ENCODE data around the gene CCDC187.

CCDC187 gene

GRCh38 chr9:136211441-136212344 is 92.2 kb downstream of the CCDC187 start:
- no peaks in the 10 kb centered on the region for H3K9me3 Mint-ChIP-seq
- no peaks in the 10 kb centered on the region for H3K4me1 Mint-ChIP-seq
- ATAC-seq (no peak), DNase-seq (no peak)
- no peak overlapping the region for H3K4me3 Mint-ChIP-seq
- no peak overlapping the region for H3K27ac Mint-ChIP-seq
- H3K27me3 Mint-ChIP-seq, result no peaks in the 10 kb centered on the region

DNA sequence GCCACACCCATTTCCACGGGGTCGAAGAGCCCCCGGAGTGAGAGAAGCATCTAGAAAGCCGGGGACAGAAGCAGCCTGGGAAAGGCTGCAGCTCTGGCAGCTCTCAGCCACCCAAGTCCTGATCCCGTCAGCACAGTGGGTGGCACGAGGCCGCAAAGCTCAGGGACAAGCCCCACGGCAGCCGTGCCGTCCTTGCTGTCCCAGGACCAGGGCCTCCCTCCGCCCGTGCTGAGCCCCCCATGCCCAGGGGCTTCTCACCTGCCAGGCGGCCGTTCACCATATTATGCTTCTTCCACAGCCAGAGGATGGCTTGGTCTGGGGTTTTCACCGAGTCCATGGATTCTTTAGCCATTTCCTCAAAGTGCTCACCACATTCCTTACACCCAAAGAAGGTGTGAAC is 92.9 kb downstream of the CCDC187 start:
- ATAC-seq (no peak), DNase-seq (no peak)
- no peak overlapping the region for H3K4me3 Mint-ChIP-seq
- H3K27ac Mint-ChIP-seq, result peak overlapping the region in 1 of 2 donors; percentile 15
- H3K9me3 Mint-ChIP-seq, result no peaks in the 10 kb centered on the region
- H3K27me3 Mint-ChIP-seq, result peaks cover 4% of the 10 kb centered on the region
- no peaks in the 10 kb centered on the region for H3K4me1 Mint-ChIP-seq

- Mint-ChIP-seq H3K9me3 (no peaks in the 10 kb centered on the region), H3K4me3 (no peak overlapping the region), H3K4me1 (no peaks in the 10 kb centered on the region), H3K27me3 (peaks cover 10% of the 10 kb centered on the region), H3K27ac (no peak overlapping the region)
- DNase-seq, result no peak
- no peak for ATAC-seq
Observed at GRCh38 chr9:136210276-136210675, 93.6 kb downstream of the CCDC187 start.

GRCh38 chr9:136209786-136210185 is 94.1 kb downstream of the CCDC187 start:
- Mint-ChIP-seq H3K4me1 (no peaks in the 10 kb centered on the region), H3K27ac (no peak overlapping the region)

DNA sequence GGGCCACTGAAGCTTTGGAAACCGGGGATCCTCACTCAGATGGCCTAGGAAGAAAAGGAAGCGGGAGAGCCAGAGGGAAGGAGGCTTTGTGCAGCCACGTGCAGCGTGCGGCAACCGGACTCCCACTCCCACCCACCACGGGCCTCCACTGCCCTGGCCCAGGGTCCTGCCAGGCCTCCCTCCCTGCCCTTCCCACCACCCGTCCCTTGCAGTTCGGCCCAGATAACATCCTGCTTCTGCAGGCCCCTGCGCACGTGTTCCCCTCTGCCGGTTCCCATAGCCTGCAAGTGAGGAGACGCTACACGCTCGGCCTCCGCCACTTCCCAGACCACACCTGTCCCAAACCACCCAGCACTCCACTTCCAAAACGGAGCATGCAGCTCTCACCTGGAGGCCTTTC is 94.7 kb downstream of the CCDC187 start:
- ATAC-seq, result no peak

More at GRCh38 chr9:136209786-136210185, 94.1 kb downstream of the CCDC187 start:
- DNase-seq (no peak), ATAC-seq (no peak)
- no peak overlapping the region for H3K4me3 Mint-ChIP-seq
- H3K27me3 Mint-ChIP-seq, result peaks cover 15% of the 10 kb centered on the region
- no peaks in the 10 kb centered on the region for H3K9me3 Mint-ChIP-seq

DNA sequence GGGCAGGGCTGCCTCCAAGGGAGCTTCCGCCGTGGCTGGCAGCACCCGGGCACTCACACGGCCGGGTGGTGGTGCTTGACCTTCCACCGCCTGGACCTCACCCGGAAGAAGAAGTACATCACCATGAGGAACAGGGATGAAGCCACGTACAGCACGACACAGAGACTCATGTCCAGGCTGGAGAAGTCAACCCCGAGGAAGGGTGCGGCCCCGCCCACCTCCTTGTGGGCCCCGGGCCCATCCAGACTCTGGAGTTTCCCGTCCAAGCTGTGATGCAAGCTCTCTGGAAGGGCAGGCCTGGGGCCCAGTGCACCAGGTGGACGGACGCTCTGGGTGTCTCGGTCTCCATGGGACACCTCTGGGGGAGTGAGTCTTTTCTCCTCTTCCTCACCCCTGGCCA is 95.2 kb downstream of the CCDC187 start:
- peaks cover 26% of the 10 kb centered on the region for H3K27me3 Mint-ChIP-seq
- H3K27ac Mint-ChIP-seq, result no peak overlapping the region
- no peaks in the 10 kb centered on the region for H3K9me3 Mint-ChIP-seq
- H3K4me1 Mint-ChIP-seq, result peaks cover 1% of the 10 kb centered on the region
- DNase-seq (no peak), ATAC-seq (no peak)
- no peak overlapping the region for H3K4me3 Mint-ChIP-seq

More for the DNA sequence above, 94.7 kb downstream of the CCDC187 start:
- no peak overlapping the region for H3K27ac Mint-ChIP-seq
- no peaks in the 10 kb centered on the region for H3K4me1 Mint-ChIP-seq
- H3K4me3 Mint-ChIP-seq, result no peak overlapping the region
- peaks cover 21% of the 10 kb centered on the region for H3K27me3 Mint-ChIP-seq
- H3K9me3 Mint-ChIP-seq, result no peaks in the 10 kb centered on the region
- DNase-seq, result no peak

DNA sequence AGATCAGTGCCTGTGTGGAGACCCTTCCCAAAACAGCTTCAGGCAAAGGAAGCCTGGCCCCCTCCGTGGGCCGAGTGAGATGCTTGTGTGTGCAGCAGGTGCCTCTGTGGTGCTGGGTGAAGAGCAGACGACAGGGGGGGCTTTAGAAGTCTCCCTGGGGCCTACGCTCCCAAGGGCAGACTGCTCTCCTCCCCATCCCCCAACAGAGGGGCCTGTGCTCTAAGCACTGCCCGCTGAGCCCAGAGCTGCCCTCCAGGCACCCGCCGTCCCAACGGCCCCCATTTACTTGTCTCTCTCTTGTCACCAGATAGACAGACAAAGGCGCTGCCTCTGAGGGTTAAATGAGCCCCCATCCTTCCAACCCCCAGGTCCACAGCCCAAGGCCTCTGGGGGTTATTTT is 96.3 kb downstream of the CCDC187 start:
- no peak for ATAC-seq
- DNase-seq, result no peak
- Mint-ChIP-seq H3K4me3 (no peak overlapping the region), H3K9me3 (no peaks in the 10 kb centered on the region), H3K4me1 (peaks cover 6% of the 10 kb centered on the region), H3K27me3 (peaks cover 37% of the 10 kb centered on the region), H3K27ac (no peak overlapping the region)

DNA sequence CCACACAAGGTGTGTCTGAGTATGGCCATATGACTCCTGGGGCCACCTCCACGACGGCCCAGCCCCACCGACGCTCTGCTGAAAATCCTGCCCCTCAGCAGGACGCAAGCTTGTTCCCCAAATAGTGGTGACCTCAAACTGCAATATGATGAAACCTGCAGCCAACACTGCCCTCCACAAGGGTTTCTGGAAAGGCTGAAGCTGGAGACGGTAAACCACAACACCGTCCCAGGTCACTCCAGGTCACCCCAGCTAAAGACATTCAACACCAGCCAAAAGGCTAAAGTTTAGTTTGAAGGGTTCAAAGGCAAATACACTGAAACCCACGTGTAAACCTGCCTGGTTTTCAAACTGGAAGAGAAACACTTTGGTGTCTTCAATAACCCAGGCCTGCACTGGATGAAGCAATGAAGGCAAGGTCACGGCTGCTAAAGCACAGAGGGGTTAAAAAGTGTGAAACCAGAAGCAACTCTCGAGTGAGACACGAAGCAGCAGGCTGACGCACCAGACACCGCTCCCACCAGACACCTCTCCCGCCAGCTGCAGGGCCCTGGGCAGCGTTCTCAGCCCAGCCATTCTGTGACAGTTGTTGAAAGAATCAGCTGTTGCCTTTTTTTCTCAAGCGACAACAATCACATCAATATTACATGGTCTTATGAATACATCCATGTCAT is 97.2 kb downstream of the CCDC187 start:
- H3K27ac Mint-ChIP-seq, result no peak overlapping the region
- peaks cover 46% of the 10 kb centered on the region for H3K27me3 Mint-ChIP-seq
- DNase-seq (no peak), ATAC-seq (no peak)
- H3K4me3 Mint-ChIP-seq, result no peak overlapping the region
- H3K4me1 Mint-ChIP-seq, result peaks cover 6% of the 10 kb centered on the region
- no peaks in the 10 kb centered on the region for H3K9me3 Mint-ChIP-seq

- H3K4me3 Mint-ChIP-seq, result no peak overlapping the region
- no peaks in the 10 kb centered on the region for H3K9me3 Mint-ChIP-seq
- H3K27me3 Mint-ChIP-seq, result peaks cover 57% of the 10 kb centered on the region
Observed at GRCh38 chr9:136205707-136205992, 98.2 kb downstream of the CCDC187 start.

GRCh38 chr9:136204838-136205706 is 98.8 kb downstream of the CCDC187 start, which contains the start of gene LHX3:
Gene LHX3, minus strand, starts transcription at chr9:136205128. Its CDS starts 116 bp downstream, at chr9:136205012.
- no peaks in the 10 kb centered on the region for H3K9me3 Mint-ChIP-seq
- peaks cover 6% of the 10 kb centered on the region for H3K4me1 Mint-ChIP-seq
- H3K27me3 Mint-ChIP-seq, result peaks cover 62% of the 10 kb centered on the region
- no peak within 1 kb of the TSS for H3K4me3 Mint-ChIP-seq
- DNase-seq (no peak), ATAC-seq (peak; percentile 50)
- H3K27ac Mint-ChIP-seq, result peak within 1 kb of the TSS in 1 of 2 donors; percentile 19

More at GRCh38 chr9:136205707-136205992, 98.2 kb downstream of the CCDC187 start:
- H3K27ac Mint-ChIP-seq, result no peak overlapping the region
- DNase-seq (no peak), ATAC-seq (peak; percentile 7)
- peaks cover 6% of the 10 kb centered on the region for H3K4me1 Mint-ChIP-seq

DNA sequence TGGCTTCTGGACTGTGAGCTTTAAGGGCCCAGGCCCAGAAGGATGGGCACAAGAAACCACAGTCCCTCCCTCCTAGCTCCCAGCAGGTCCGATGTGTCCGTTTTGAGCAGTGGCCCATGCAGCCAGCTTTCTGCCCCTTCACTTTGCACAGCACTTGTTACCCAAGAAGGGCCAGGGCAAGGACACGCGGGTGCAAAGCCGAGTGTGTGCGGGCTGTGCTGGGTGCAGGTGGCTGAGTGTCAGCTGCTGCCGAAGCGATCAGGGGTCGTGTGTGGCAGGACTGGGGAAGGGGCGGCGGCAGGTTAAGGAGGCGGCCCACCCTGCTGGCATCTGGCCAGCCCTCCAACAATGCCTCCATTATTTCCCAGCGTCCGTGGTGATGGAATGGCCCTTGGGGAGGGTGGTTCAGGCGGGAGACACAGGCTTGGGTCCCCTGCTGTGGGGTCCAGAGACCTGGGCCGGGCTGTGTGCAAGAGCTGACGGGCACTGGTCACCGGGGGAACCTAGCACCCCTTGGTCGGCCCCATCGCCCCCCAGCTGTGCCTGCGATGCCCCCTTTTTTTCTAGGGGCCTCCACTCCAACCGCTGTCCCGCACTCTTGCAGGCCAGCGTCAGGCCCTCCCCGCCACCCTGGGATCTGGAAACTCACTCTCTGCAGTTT is 99.6 kb downstream of the CCDC187 start:
- no peaks in the 10 kb centered on the region for H3K9me3 Mint-ChIP-seq
- peaks cover 70% of the 10 kb centered on the region for H3K27me3 Mint-ChIP-seq
- peaks cover 6% of the 10 kb centered on the region for H3K4me1 Mint-ChIP-seq
- no peak overlapping the region for H3K4me3 Mint-ChIP-seq
- DNase-seq (no peak), ATAC-seq (peak; percentile 7)
- H3K27ac Mint-ChIP-seq, result peak overlapping the region in 1 of 2 donors; percentile 19

GRCh38 chr9:136203408-136204144 is 100.3 kb downstream of the CCDC187 start:
- no peaks in the 10 kb centered on the region for H3K9me3 Mint-ChIP-seq
- H3K4me3 Mint-ChIP-seq, result no peak overlapping the region
- no peak overlapping the region for H3K27ac Mint-ChIP-seq
- peaks cover 8% of the 10 kb centered on the region for H3K4me1 Mint-ChIP-seq
- peaks cover 77% of the 10 kb centered on the region for H3K27me3 Mint-ChIP-seq
- DNase-seq (no peak), ATAC-seq (no peak)

DNA sequence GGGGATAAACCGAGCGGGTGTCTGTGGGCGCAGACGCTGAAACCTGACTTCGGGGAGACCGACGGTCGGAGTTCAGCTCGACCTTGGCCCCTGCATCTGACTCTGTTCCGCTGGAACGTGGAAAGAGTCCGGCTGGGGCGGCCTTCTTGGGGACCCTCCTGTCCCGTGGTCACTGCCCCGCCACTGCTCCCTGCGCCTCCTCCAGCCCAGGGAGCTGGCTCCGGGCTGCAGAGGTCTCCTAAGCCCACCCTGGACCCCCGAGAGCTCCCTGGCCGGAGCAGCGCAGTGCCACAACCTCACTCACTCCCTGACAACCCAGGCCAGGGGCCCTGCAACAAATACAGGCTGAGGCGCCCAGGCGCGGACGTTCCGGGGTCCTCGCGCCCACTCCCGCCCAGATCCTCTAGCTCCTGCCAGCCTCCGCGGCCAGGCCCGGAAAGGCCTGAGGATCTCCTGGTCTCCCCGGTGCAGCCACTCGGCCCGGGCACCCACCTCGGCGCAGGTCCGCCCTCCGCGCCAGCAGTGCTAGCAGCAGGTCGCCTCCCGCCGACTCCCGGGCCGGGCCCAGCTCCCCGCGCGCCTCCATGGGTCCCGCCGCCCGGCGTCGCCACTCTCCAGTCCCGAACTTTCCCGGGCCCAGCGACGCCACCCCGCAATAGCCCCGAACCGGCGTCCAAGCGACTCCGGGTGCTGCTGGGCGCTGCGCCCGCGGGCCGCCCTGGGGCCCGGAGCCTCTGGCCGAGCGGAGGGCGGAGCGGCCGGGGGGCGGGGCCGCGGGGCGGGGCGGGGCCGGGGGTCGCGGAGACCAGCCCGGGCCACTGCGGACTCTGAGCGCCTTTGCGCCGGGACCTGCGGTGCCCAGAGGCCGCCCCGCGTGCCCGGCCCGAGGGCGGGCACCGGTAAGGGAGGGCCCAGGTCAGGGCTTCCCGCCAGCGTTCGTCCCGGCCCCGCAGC is 101.2 kb downstream of the CCDC187 start:
- no peak overlapping the region for H3K27ac Mint-ChIP-seq

More for the DNA sequence above, 101.2 kb downstream of the CCDC187 start:
- DNase-seq (no peak), ATAC-seq (no peak)
- Mint-ChIP-seq H3K9me3 (no peaks in the 10 kb centered on the region), H3K4me3 (peak overlapping the region in 1 of 2 donors; percentile 24), H3K4me1 (peaks cover 16% of the 10 kb centered on the region), H3K27me3 (peaks cover 86% of the 10 kb centered on the region)

Measured in stimulated activated naive CD8-positive, alpha-beta T cell treated with anti-CD3 and anti-CD28 coated beads, Interleukin-15, amount 100 ng/mL, for 72 hours (primary cell).